Muscle of arm (tissue), 12 donors: ENCODE results near the gene NR5A2. TPM values are rescaled to one million over a fixed set of nuclear protein-coding genes. Genes with fewer than 3 reads are reported as not detected.
"Not testable (repeated sequence)": the region's sequence is repeated elsewhere in the genome, so short reads cannot be mapped to it uniquely, and the experiment has no call there.

ENCODE experiments used
- DNase-seq: peaks from one replicate; pipeline ENCODE4 v3.0.0-alpha.2; 2013
- polyA plus RNA-seq, 12 donors: library from polyadenylated mRNA; unstranded; fragments of 120-200 nt; gene quantifications; one replicate each; pipeline ENCODE4 v1.2.1, GENCODE V29; 2013; ENCODE audit not compliant: insufficient read length in 12 of 12

NR5A2 gene
- polyA plus RNA-seq, 12 donors = 2.3 to 13.1 (median 2.9) TPM; not detected in 1

DNA sequence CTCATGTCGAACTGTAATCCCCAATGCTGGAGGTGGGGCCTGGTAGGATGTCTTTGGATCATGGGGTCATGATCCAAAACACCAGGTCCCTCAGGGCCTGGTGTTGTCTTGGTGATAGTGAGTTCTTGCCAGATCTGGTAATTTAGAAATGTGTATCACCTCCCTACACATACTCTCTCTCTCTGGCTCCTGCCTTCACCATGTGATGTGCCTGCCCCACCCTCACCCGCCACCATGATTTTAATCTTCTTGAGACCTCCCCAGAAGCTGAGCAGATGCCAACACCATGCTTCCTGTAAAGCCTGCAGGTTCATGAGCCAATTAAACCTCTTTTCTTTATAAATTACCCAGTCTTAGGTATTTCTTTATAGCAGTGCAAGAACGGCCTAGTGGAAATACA, 136.4 kb downstream of the NR5A2 start:
- no peak for DNase-seq

DNA sequence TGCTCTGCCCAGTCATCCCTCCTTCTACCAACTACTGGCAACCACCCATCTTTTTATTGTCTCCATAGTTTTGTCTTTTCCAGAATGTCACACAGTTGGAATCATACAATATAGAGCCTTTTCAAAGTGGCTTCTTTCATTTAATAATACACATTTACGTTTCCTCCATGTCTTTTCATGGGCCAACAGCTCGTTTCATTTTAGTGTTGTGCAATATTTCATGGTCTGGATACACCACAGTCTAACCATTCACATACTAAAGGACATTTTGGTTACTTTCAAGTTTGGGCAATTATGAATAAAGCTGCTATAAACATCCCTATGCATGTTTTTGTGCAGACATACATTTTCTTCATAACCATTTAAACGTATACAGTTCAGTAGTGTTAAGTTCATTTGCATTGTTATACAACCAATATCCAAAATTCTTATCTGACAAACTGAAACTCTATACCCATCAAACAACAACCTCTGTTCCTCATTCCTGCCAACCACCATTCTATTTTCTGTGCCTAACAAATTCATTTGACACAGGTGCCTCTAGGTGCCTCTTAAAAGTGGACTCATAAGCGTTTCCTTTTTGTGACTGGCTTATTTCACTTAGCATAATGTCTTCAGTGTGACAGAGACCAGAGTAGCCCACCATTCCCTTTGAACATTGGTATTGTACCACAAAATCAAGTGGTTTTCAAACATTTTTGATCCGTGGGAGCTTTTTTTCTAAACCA, 138.1 kb downstream of the NR5A2 start:
- DNase-seq = no peak

DNA sequence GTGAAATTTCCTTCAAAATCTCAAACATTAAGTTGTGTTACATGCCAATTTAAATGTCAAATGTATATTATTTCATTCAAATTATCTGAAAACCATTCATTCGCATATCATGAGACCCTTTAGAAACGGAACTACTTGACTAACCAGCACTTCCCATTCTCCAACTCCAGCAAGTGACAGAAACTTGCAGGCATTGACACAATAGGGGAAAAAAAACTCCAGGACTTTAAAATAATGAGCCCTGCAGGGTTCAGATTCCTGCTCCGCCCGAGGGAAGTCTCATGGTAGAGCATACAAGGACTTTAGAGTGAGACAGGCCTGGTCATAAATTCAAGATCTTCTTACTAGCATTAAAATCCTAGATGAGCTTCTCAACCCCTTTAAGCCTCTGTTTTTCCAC, 138.9 kb downstream of the NR5A2 start:
- DNase-seq = no peak

DNA sequence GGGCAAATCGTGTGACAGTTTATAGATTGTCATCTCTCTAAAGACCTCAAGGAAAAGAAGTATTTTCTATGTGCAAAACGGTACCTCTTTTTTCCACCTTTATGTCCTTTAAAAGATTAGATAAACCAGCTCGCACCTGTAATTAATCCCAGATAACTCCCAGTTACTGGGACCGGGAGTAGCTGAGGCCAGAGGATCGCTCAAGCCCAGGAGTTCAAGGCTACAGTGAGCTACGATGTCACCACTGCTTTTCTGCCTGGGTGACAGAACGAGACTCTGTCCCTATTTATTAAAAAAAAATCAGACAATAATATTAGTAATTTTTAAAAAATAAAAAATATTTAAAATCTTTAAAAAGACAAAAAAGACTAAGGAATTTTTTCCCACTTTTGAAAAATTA, 141.4 kb downstream of the NR5A2 start:
- DNase-seq = no peak

DNA sequence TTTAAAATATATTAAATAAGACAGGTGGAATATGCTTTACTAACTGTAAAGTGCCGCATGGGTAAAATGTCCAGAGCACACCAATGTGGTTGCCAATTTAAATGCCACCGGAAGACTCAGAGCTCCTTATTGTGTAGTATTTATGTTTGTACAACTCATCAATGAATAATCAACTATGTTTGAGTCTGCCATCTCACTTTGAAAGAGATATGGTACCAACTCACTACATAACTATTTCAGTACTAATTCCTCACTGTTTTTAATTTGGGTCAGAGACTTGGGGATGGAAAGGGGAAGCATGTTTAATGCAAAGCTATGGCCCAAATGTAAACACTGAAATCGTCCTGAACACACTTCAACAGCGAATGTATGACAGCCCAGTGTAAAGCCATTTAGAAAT, 144.8 kb downstream of the NR5A2 start:
- DNase-seq = no peak

DNA sequence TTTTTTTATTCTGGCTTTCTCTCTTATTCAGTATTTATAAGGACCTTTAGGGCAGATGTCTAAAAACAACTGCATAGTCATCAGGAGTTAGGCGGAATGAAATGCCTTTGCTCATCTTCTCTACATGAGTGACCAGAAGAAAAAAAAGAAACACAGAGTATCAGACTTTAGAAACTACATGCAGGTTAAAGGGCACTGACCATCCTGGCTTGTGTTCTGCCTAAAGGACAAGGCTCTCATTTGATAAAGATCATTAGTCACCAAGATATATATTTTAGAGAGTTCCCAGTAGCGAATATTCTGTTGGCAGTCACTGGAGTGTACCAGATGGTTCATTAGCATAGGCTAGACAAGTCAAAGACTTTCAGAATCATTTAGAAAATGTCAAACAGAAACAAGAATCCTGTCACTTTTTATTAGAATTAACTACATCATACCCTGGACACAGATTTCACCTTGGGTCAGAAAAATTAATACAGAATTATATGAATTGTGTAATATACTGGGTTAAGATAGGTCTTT, 145.6 kb downstream of the NR5A2 start:
- DNase-seq = no peak

DNA sequence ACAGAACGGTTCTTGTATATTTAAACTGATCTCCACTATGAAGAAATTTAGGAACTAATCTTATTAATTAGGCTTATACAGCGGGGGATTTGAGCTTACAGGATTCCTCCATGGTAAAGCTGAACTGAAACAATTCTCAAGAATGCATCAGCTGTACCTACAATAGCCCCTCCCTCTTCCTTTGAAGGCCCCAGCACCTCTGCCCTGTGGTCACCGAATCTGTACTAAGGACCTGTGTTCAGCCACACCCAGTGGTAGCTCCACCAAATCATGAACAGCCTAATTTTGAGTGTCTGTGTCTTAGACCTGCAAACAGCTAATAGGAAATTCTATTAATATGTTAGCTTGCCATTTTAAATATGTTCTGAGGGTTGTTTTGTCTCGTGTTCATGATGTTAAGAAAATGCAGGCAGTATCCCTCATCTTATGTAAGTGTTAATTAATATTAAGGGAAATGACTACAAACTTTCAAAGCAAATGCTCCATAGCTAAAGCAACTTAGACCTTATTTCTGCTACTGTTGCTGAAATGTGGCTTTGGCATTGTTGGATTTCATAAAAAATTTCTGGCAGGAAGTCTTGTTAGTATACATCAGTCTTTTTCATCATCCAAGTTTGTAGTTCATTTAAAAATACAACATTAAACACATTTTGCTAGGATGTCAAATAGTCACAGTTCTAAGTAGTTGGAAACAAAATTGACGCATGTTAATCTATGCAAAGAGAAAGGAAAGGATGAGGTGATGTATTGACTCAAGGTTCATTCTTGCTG, 147.2 kb downstream of the NR5A2 start:
- DNase-seq = no peak

DNA sequence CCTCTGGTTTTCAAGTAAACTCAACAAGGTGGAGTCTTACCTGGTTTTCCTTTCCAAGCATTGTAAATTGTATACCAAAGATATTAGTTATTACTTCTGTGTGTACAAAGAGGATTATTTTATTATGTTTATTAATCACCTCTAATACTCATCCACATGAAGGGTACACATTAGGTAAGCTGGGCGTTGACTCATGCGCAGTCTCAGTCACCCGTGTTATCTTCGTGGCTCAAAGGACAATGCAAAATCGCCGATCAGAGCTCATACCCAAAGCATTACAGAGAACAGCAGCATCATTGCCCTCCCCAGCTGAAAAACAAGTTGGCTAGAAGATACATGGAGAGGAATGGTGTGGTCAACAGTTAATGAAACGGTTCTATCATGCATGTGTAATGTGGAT, 148.7 kb downstream of the NR5A2 start:
- DNase-seq = no peak

DNA sequence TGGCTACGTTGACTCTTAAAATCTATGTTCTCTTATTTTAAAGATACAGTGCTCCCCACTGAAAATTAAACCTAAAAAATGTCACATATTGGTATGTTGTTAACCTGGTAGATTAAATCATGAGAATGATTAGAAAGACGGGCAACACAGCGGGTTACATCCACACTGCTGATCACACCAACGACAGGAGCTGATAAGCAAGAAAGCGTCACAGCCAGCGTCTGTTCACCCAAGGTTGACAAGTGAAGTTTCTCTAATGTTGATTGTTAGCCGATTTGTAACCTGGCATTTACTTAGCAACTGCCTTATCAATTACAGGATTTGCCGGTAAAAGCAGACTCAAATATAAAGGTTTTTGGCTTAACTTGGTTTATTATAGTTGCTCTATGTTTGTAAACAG, 149.3 kb downstream of the NR5A2 start:
- no peak for DNase-seq

DNA sequence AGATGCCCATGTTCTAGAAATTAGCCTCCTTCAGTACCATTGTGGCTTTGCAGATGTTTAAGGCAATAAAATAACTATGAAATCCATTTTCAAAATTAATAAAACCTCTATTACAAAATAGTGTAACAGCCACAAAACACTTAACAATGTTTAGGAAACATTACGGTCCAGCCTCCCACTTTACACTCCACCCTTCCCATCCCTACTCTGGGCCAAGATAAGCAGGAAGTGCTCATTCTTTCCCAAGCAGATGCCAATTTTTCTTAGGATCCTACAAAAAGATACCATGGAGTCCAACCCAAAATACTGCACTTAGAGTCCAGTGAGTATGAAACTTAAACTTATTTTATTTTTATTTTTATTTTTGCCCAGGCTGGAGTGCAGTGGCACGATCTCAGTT, 150.8 kb downstream of the NR5A2 start:
- DNase-seq = no peak

DNA sequence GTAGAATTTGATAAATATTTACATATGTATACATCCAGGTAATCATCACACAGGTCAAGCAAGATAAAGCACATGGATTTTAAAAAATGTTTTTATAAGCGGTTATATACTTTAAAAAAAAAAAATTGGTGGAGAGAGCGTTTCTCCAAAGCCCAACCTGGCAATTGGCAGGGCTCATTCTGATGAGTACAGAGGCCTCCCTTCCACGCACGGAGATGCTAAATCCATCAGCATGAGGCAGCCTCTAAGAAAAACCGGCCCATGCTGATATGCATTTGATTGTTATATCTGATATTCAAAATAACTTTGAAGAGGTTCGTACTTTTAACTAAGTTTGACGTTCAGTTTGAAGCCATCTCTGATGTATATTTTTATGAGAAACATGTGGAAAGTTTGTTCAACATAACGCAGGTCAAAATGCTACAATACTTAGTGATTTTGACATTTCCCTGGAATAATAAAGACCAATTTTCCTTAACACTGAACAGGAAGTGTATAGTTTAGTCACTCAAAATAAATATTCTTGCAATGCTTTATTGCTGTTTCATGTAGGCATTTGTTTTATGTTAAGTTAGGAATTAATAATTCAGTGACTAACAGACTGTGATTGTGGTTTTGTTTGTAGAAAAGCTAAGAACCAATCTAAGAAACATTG, 151.7 kb downstream of the NR5A2 start:
- DNase-seq = peak; percentile 6

DNA sequence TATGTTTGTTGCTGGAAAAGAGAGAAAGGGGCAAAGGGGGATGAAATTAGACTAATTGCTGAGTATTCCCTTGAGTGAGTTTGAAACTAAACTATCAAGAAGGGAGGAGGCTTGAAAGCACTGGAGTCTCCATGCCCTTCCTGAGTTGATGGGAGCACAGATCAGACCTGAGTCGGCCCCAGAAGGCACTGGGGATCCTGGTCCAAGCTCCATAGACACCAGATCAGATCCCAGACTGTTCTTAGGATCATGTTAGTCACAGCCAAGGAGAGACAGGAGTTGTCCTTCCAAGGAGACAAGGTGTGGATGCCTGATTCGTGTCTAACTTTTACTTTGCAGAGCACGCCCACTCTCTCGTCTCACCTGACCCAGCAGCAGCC, 152.3 kb downstream of the NR5A2 start:
- DNase-seq = no peak

DNA sequence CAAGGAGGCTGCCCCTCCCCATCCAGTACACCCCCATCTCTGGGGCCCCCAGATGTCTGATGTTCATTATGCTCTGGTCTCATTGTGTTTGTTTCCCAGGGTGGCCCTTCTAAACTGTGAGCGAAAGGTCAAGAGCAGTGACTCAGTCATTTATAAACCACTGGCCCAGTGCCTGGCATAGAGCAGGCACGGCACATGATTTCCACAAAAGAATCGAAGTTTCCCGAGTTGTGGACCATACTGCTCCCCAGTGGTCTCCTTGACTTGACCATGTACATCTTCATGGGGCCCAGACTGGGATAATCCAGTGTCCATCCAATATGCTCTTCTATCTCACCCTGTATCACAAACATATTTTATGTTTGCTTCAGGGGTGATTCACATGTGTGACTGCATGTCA, 153.3 kb downstream of the NR5A2 start:
- no peak for DNase-seq

DNA sequence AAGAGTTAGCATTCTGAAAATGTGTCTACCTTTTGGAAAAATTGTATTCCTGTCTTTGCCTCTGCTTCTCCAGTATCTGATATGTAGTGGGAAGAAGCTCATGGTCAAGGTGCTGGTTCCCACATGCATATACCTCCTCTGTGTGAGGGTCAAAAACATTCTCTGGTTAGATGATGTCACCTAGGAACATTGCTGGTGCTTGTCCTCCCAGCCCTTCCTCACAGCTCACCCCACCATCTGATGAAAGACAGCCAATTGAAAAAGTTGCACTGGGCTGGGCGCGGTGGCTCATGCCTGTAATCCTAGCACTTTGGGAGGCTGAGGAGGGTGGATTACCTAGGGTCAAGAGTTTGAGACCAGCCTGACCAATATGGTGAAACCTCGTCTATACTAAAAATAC, 154.4 kb downstream of the NR5A2 start:
- no peak for DNase-seq

DNA sequence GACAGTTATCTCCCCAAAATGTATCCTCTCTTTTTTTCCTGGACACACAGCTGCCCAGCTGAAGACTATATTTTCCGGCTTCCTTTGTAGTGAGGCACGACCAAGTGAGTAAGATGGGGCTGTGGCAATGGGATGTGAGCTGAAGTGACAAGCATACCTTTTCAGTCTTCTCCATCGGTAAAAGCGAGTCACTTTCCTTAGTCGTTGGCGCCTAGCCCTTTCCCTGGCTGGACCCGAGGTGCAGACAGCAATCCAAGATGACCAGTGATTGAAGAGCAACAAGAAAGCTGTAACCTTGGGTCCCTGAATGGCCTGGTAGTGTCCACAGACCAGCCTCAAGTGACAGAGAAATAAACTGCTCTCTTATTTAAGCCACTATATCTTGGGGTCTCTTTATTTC, 155.2 kb downstream of the NR5A2 start:
- DNase-seq = no peak

DNA sequence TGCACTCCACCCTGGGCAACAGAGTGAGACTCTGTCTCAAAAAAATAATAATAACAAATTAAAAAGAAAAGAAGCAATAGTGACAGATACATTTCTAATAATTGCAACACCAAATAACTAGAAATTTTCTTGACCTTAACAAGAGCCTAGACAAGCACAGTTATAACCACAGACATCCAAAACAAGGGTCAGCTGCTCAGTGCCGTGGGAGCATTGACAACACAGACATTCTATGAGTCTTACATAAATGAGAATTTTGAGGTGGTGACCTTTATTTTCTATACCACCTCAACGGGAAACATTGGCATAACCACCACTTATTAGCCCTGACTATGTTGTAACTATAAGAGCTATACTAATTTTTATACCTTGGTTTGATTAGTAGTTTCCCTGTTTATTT, 156.1 kb downstream of the NR5A2 start:
- no peak for DNase-seq

DNA sequence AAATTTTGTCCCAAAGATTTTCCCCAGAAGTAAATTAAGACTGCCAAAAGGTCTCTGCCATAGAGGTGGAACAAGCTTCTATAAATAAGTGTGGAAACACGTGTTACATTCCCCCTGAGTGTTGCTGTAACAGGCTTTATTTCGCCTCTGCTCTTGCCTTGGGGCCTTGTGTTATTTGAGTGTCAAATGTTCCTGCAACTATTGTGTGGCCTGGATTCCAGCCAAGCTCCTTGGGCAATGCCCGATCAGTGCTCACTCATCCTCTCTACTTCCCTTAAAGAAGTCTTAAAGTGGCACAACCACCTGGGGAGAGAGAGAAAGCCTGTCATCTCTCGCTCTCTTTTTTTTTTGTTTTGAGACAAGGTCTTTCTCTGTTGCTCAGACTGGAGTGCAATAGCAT, 156.7 kb downstream of the NR5A2 start:
- peak; percentile 29 for DNase-seq

DNA sequence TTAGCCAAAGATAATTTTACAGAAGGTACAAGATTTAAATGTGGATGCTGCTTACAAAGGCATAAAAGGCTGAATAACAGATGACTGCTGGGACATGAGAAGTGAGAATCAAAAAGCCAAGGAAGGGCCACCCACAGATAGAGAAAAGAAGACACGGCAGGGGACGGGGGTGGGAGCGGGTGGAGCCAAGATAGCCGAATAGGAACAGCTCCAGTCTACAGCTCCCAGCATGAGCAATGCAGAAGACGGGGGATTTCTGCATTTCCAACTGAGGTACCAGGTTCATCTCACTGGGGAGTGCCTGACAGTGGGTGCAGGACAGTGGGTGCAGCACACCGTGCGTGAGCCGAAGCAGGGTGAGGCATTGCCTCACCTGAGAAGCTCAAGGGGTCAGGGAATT, 157.7 kb downstream of the NR5A2 start:
- not testable (repeated sequence) for DNase-seq

DNA sequence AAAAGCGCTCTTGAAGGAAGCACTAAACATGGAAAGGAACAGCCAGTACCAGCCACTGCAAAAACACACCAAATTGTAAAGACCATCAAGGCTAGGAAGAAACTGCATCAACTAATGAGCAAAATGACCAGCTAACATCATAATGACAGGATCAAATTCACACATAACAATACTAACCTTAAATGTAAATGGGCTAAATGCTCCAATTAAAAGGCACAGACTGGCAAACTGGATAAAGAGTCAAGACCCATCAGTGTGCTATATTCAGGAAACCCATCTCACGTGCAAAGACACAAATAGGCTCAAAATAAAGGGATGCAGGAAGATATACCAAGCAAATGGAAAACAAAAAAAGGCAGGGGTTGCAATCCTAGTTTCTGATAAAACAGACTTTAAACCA, 159.8 kb downstream of the NR5A2 start:
- DNase-seq = not testable (repeated sequence)

DNA sequence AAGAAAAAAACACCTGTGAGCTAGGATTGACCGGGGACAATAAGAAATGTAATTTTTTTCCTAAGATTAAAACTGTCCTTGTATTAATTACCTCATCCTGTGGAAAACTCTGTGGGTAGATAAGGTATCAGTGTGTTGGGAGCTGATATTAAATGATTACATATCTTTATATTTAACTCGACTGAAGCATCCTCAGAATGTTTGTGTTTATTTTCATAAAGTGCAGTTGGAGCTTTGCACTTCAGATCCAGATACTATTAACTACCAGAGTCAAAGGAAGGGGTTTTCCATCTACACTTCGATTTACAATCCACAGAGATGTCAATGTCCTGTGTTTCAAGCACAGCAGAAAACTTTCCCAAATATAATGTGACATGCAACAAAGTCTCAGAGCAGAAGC, 164.5 kb downstream of the NR5A2 start:
- no peak for DNase-seq

DNA sequence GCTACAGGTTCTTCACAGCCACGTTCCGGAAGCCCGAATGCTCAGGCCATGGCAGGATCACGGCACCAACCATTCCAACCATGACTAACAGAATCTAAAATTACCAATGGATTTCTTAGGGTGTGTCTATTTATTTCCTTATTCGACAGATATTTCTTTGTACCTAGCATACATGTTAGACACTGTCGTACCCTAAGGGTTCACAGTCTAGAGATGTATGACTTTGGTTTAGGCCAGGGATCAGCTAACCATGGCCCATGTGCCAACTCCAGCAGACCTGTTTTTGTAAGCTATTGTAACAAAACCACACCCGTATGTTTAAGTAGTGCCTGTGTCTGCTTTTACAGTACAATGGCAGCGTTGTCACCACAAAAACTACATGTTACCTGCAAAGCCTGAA, 167.0 kb downstream of the NR5A2 start:
- no peak for DNase-seq

DNA sequence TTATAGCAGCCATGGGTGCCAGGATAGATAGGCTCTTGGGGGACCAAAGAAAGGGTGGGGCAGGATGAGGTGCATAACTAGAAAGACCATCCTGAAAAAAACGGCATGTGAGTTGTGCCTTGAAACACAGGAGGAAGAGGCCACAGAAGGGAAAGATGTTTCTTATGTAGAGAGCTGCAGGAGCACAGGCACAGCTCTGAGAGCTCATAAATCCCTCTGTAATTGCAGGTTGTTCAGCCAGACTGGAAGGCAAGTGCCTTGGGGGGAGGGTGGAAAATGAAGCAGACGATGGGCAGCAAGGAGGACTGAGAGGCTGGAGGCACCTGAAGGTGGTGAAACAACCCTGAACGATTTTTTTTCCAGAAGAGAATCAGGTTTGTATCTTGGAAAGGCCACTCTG, 170.7 kb downstream of the NR5A2 start:
- DNase-seq = no peak
